NCI-H1048 (cell line): ENCODE data around the gene ZNF568.

Experiments
- DNase-seq: peaks from one replicate; lab custom pipeline; 2025; lab: John Stamatoyannopoulos, UW

The ZNF568 gene

GRCh38 chr19:36915992-36916830, at the start of gene ZNF568, which contains the start of gene ZNF829:
Gene ZNF568 (plus strand): TSS chr19:36916332. CDS start chr19:36922771, 6,439 bp downstream.
Gene ZNF829 (minus strand): TSS chr19:36916291. CDS start chr19:36915167, 1,124 bp downstream.
- DNase-seq, result no peak

- no peak for DNase-seq
These were observed 38.9 kb upstream of the ZNF568 start for GRCh38 chr19:36876993-36877938.

GRCh38 chr19:36891768-36892357, 24.3 kb upstream of the ZNF568 start:
- no peak for DNase-seq

GRCh38 chr19:36894849-36895383, 21.2 kb upstream of the ZNF568 start:
- DNase-seq, result no peak

- DNase-seq, result no peak
These were observed 17.7 kb upstream of the ZNF568 start for GRCh38 chr19:36898422-36898821.

GRCh38 chr19:36916991-36917390, 859 bp downstream of the ZNF568 start:
- no peak for DNase-seq

- no peak for DNase-seq
These were observed 2.0 kb downstream of the ZNF568 start for GRCh38 chr19:36918090-36918489.

- DNase-seq, result no peak
These were observed 15.6 kb downstream of the ZNF568 start for GRCh38 chr19:36931684-36932083.

- DNase-seq, result no peak
These were observed 23.0 kb downstream of the ZNF568 start for GRCh38 chr19:36939153-36939552.

- DNase-seq, result no peak
These were observed 34.4 kb downstream of the ZNF568 start for GRCh38 chr19:36950335-36951119.

- no peak for DNase-seq
These were observed 46.2 kb downstream of the ZNF568 start for GRCh38 chr19:36962346-36962745.

- DNase-seq, result no peak
These were observed 47.1 kb downstream of the ZNF568 start for GRCh38 chr19:36963280-36963679.

- no peak for DNase-seq
These were observed 56.4 kb downstream of the ZNF568 start for GRCh38 chr19:36972571-36972970.

- DNase-seq, result no peak
These were observed 57.1 kb downstream of the ZNF568 start for GRCh38 chr19:36973021-36973843.

- no peak for DNase-seq
These were observed 57.7 kb downstream of the ZNF568 start for GRCh38 chr19:36973844-36974195.

GRCh38 chr19:36986131-36986530, 70.0 kb downstream of the ZNF568 start:
- DNase-seq, result no peak

GRCh38 chr19:36986601-36987000, 70.5 kb downstream of the ZNF568 start:
- no peak for DNase-seq

GRCh38 chr19:36987091-36987490, 71.0 kb downstream of the ZNF568 start:
- no peak for DNase-seq

GRCh38 chr19:36997152-36997842, 81.2 kb downstream of the ZNF568 start:
- DNase-seq, result no peak

GRCh38 chr19:36997843-36998235, 81.7 kb downstream of the ZNF568 start:
- DNase-seq, result no peak
